ENCODE results near the gene KRT71.

The KRT71 gene

GRCh38 chr12:52575948-52576347 lies 23.0 kb upstream of the KRT71 start:
- no peak for TF ChIP-seq CTCF (IDR thresholded peaks at IDR 0.05; ENCODE audit: extremely low read depth, missing control alignments)
- DNase-seq (ENCODE audit: low spot score) = no peak

DNA sequence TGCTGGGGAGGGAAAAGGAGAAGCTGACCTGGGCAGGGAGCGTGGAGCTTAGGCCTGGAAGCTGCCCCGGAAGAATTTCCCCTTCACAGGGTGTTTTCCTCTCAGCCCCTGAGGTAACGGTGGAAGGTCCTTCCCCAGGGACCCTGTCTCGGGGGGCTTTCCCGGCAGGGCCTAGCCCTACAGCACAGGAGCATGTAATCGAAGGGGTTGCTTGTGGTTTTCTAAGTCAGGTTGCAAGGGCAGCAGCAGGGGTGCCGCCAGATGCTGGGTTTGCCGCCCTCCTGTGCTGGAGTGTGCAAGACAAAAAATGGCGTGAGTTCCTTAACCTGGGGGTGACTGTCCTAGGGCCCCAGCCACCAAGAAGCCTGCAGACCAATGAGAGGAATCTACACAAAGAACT lies 22.3 kb upstream of the KRT71 start:
- no peak for TF ChIP-seq CTCF (IDR thresholded peaks at IDR 0.05; ENCODE audit: extremely low read depth, missing control alignments)
- DNase-seq (ENCODE audit: low spot score) = no peak

- no peak for DNase-seq (ENCODE audit: low spot score)
- TF ChIP-seq CTCF (IDR thresholded peaks at IDR 0.05; ENCODE audit: extremely low read depth, missing control alignments) = no peak
Measured at GRCh38 chr12:52573743-52574142, 20.8 kb upstream of the KRT71 start, which contains the start of gene KRT74. KRT74 (minus strand) TSS chr12:52573843; CDS start chr12:52573777, 66 bp downstream.

- no peak for TF ChIP-seq CTCF (IDR thresholded peaks at IDR 0.05; ENCODE audit: extremely low read depth, missing control alignments)
- no peak for DNase-seq (ENCODE audit: low spot score)
Measured at GRCh38 chr12:52573306-52573705, 20.4 kb upstream of the KRT71 start.

DNA sequence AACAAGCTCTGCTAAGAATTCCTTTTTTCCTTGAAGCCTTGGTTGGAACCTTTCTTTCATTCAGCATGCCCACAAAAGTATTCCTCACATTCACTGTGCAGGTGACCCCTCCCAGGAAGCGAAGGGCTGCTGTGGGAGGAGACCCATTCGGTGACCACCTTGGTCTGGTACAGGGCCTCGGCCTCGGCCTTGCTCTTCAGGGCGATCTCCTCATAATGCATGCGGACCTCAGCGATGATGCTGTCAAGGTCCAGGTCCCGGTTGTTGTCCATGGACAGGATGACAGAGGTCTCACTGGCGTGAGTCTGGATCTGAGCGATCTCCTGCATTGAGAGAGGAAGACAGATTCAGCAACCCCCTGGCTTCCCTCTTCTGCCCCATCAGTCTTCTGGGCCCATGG lies 17.6 kb upstream of the KRT71 start:
- no peak for DNase-seq (ENCODE audit: low spot score)
- TF ChIP-seq CTCF (IDR thresholded peaks at IDR 0.05; ENCODE audit: extremely low read depth, missing control alignments) = no peak

DNA sequence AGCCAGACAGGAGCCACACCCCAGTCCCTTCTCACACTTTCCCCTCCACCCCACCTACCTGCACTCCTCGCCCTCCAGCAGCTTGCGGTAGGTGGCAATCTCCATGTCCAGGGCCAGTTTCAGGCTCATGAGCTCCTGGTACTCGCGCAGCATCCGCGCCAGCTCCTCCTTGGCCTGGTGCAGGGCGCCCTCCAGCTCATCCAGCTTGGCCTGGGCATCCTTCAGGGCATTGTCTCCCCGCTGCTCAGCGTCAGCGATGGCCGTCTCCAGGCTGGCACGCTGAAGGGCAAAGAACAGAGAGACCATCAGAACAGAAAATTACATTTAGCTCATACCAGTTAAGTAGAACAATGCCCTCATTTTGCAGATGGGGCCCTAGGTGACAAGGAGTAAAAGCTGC lies 15.2 kb upstream of the KRT71 start:
- no peak for TF ChIP-seq CTCF (IDR thresholded peaks at IDR 0.05; ENCODE audit: extremely low read depth, missing control alignments)
- no peak for DNase-seq (ENCODE audit: low spot score)

- no peak for TF ChIP-seq CTCF (IDR thresholded peaks at IDR 0.05; ENCODE audit: extremely low read depth, missing control alignments)
- no peak for DNase-seq (ENCODE audit: low spot score)
Measured at GRCh38 chr12:52566847-52567291, 13.9 kb upstream of the KRT71 start.
